Osteoblast (primary cell): ENCODE data around the gene LURAP1L. TPM values are rescaled to one million over a fixed set of nuclear protein-coding genes. Genes with fewer than 3 reads are reported as not detected.

ENCODE experiments used
- DNase-seq: peaks from one replicate; pipeline ENCODE4 v3.0.0; 2011; ENCODE audit warnings: low spot score, mixed read lengths; ENCODE audit not compliant: insufficient read length; ENCODE audit errors: missing footprints
- H2AFZ ChIP-seq: 2 replicates; pipeline ENCODE4 v1.6.0; 2011; ENCODE audit warnings: mild to moderate bottlenecking, low read length
- H3K27ac ChIP-seq: 2 replicates; pipeline ENCODE4 v1.5.1; 2011; ENCODE audit warnings: mild to moderate bottlenecking, low read depth, low read length, moderate library complexity
- H3K27me3 ChIP-seq: 2 replicates; pipeline ENCODE4 v1.6.0; 2012; ENCODE audit warnings: mild to moderate bottlenecking, control low read depth, inconsistent platforms, low read length, moderate library complexity; ENCODE audit not compliant: insufficient read depth
- H3K36me3 ChIP-seq: 2 replicates; pipeline ENCODE4 v1.5.1; 2011; ENCODE audit warnings: mild to moderate bottlenecking, low read length, control low read depth, moderate library complexity; ENCODE audit not compliant: insufficient read depth
- H3K4me1 ChIP-seq: 2 replicates; pipeline ENCODE4 v1.5.1; 2011; ENCODE audit warnings: mild to moderate bottlenecking, low read length, control low read depth, moderate library complexity; ENCODE audit not compliant: insufficient read depth
- H3K4me2 ChIP-seq: 2 replicates; pipeline ENCODE4 v1.6.0; 2011; ENCODE audit warnings: mild to moderate bottlenecking, low read length; ENCODE audit not compliant: insufficient read depth
- H3K4me3 ChIP-seq: fragments of 200-600 bp; sonication (generic); 3 replicates; pipeline ENCODE4 v1.5.1; 2012; ENCODE audit warnings: mild to moderate bottlenecking, low read length, inconsistent platforms; ENCODE audit not compliant: insufficient read depth
- H3K79me2 ChIP-seq: 2 replicates; pipeline ENCODE4 v1.6.0; 2012; ENCODE audit warnings: mild to moderate bottlenecking, low read length, control low read depth, inconsistent platforms; ENCODE audit not compliant: insufficient read depth
- H3K9me3 ChIP-seq: 2 replicates; pipeline ENCODE4 v1.5.1; 2011; ENCODE audit warnings: low read depth, low read length, control low read depth
- H4K20me1 ChIP-seq: 2 replicates; pipeline ENCODE4 v1.6.0; 2012; ENCODE audit warnings: mild to moderate bottlenecking, low read length, control low read depth; ENCODE audit not compliant: insufficient read depth
- CTCF ChIP-seq: IDR thresholded peaks from 2 replicates; pipeline ENCODE4 v1.5.1; 2011; ENCODE audit warnings: mild to moderate bottlenecking, low read depth, low read length, moderate library complexity; ENCODE audit errors: extremely low read depth
- total RNA-seq: library from RNA; depleted of rRNA; stranded (reverse); fragments of >200 nt; gene quantifications from 2 replicates; pipeline ENCODE4 v1.2.3, GENCODE V29; 2012

Gene LURAP1L
- total RNA-seq, 1 donor = 88.3 TPM

DNA sequence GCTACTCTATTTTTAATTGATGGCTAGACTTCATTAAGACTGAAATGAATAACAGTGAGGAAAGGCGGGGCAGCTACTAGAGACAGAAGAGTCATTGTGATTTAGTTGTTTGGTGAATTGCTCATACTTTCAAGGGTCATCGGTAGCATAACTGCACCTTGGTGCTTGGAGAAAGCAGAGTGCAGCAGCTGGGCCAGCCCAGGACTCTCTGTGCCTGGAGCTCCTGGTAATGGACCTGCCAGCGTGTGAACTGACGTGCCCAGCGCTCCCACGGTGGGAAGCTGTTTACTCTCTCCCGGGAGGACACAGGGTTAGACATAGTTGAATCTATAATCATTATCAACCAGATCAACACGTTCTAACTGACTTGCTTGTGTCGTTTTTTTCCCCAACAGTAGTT lies 42.9 kb downstream of the LURAP1L start:
- Histone ChIP-seq H3K9me3 (no peaks in the 10 kb centered on the region), H3K4me3 (no peak overlapping the region), H3K36me3 (no peaks in the 10 kb centered on the region), H2AFZ (no peak overlapping the region), H4K20me1 (no peaks in the 10 kb centered on the region), H3K27ac (peak overlapping the region; percentile 98), H3K79me2 (peaks cover 42% of the 10 kb centered on the region), H3K4me1 (peaks cover 84% of the 10 kb centered on the region), H3K27me3 (no peaks in the 10 kb centered on the region), H3K4me2 (peak overlapping the region; percentile 8)
- peak; percentile 15 for DNase-seq
- no peak for TF ChIP-seq CTCF

DNA sequence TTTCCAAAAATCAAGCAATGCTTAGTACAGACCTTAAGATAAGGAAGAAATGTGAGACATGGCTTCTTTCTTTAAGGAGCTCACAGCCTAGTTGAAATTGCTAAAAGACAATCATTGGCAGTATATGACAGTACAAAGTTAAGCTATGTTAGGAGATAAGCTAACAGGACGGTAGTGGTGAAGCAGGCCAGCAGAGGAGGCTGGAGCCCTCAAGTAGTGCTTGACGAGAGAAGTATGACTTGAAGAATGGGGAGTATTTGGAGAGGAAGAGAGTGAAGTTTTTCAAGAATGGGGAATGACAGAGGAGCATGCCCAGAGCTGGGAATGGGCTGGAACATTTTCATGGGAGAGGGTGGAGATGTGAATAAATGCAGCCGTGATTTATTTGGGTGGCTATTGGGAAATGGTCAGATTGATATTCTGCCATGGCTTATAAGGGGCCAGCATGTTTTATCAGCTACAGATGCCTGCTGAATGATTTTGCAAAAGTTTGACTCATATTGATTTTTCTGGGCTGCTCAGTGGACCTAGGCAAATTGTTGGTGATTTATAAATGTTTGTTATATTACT lies 43.7 kb downstream of the LURAP1L start:
- Histone ChIP-seq H3K4me1 (peaks cover 77% of the 10 kb centered on the region), H3K36me3 (peaks cover 7% of the 10 kb centered on the region), H4K20me1 (no peaks in the 10 kb centered on the region), H3K79me2 (peaks cover 48% of the 10 kb centered on the region), H3K4me2 (peak overlapping the region; percentile 42), H2AFZ (no peak overlapping the region), H3K4me3 (no peak overlapping the region), H3K27me3 (no peaks in the 10 kb centered on the region), H3K27ac (peak overlapping the region; percentile 98), H3K9me3 (no peaks in the 10 kb centered on the region)
- DNase-seq = peak; percentile 68
- peak; percentile 39 for TF ChIP-seq CTCF

GRCh38 chr9:12819436-12820185 lies 44.8 kb downstream of the LURAP1L start:
- peaks cover 48% of the 10 kb centered on the region for H3K79me2 ChIP-seq
- H3K27me3 ChIP-seq = no peaks in the 10 kb centered on the region
- H4K20me1 ChIP-seq = no peaks in the 10 kb centered on the region
- TF ChIP-seq CTCF = peak; percentile 46
- H3K9me3 ChIP-seq = no peaks in the 10 kb centered on the region
- peaks cover 8% of the 10 kb centered on the region for H3K36me3 ChIP-seq
- H3K4me3 ChIP-seq = no peak overlapping the region
- H3K27ac ChIP-seq = peak overlapping the region; percentile 98
- peaks cover 69% of the 10 kb centered on the region for H3K4me1 ChIP-seq
- DNase-seq = peak; percentile 37
- H3K4me2 ChIP-seq = peak overlapping the region; percentile 42
- H2AFZ ChIP-seq = no peak overlapping the region

DNA sequence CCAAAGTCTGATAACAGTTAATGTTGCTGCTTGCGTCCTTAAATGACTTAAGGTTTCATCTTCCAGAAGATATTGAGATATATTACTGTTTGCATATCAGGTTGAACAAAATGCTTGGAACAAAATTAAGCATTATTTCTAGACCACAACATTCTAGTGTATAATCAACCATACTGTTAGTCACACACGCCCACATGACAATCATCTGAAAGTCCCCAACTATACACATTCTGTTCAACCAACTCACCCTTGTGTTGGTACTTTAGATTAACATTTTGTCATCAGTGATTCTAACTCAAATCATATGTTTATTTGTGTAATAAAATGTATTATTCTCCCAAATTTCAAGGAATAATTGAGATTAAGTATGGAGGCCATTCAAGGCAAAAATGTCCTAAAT lies 47.3 kb downstream of the LURAP1L start:
- Histone ChIP-seq H3K4me2 (peak overlapping the region; percentile 23), H3K9me3 (no peaks in the 10 kb centered on the region), H2AFZ (no peak overlapping the region), H4K20me1 (no peaks in the 10 kb centered on the region), H3K4me3 (no peak overlapping the region), H3K27me3 (no peaks in the 10 kb centered on the region), H3K79me2 (peaks cover 30% of the 10 kb centered on the region), H3K36me3 (peaks cover 8% of the 10 kb centered on the region), H3K4me1 (peaks cover 47% of the 10 kb centered on the region), H3K27ac (peak overlapping the region; percentile 10)
- no peak for TF ChIP-seq CTCF
- DNase-seq = peak; percentile 43
